Measurements from ENCODE around the gene MTO1.

- TF ChIP-seq POLR2A (IDR thresholded peaks at IDR 0.05) (no peak), CTCF (IDR thresholded peaks at IDR 0.05) (no peak)
Observed at GRCh38 chr6:73460056-73460455, 1.5 kb upstream of the MTO1 start.

Data from testis (tissue), 2 donors.